NCI-H146 (cell line): ENCODE results near the gene UBE2D2.
"Not testable (repeated sequence)": the region's sequence is repeated elsewhere in the genome, so short reads cannot be mapped to it uniquely, and the experiment has no call there.

Experiments used
- DNase-seq: peaks from one replicate; lab custom pipeline; 2025; lab: John Stamatoyannopoulos, UW

UBE2D2 gene

DNA sequence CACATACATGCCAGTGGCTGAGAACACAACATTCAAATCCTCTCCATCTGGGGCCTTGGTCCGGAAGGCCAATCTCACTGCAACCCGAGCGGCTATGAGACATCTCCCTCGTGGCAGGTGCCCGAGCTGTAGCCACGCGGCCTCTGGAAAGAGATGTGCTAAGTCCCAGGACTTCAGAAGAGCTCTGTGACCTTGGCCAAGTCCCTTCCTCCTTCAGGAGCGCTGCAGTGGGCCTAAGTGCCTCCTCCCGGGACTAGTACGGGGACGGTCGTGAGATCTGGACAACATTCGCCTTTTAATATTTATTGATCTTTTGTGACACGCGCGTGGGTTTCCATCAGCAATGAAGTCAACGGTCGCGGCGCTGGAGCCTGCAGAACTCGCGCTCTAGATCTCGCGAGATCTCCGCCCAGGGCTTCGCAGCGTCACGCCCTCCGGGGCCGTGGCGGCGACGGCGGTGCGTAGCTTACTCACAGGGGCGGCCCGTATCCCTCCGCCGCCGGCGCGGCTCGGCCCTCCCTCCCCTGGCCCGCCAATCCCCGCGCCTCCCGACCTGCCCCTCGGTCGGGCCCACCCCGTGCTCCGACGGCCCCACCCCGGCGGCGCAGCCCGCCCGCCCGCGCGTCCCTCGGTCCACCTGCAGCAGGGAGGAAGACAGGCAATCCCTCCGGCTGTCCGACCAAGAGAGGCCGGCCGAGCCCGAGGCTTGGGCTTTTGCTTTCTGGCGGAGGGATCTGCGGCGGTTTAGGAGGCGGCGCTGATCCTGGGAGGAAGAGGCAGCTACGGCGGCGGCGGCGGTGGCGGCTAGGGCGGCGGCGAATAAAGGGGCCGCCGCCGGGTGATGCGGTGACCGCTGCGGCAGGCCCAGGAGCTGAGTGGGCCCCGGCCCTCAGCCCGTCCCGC, at the start of gene UBE2D2:
Gene UBE2D2, plus strand, starts transcription at position 588 of the 903 bp plus-strand sequence. CDS start 453 bp downstream, outside the sequence.
- DNase-seq = peak; percentile 94

DNA sequence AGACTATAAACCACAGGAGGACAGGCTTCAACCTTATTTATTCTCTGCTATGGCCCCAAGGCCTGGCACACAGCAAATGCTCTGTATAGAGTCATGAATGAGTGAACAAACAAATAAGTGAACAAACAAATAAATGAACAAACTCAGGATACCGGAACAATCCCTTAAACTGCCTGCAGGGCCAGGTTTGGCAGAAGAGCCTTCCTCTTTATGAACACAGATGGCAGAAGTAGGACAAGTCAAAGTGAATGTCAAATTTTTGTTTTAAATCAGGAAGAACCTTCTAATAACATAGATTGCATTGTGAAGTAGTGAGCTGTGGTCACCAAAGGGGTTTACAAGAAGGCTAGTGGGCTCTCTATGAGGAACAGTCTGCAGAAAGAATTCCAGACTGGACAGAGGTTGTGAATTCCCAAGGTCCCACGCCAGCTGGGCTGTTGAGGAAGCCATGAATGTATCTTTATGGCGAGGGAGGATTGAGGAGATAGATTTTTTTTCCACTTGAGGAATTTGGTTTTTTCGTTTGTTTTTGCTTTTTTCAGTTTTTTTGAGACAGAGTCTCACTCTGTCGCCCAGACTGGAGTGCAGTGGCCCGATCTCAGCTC, 48.3 kb upstream of the UBE2D2 start:
- DNase-seq = no peak

DNA sequence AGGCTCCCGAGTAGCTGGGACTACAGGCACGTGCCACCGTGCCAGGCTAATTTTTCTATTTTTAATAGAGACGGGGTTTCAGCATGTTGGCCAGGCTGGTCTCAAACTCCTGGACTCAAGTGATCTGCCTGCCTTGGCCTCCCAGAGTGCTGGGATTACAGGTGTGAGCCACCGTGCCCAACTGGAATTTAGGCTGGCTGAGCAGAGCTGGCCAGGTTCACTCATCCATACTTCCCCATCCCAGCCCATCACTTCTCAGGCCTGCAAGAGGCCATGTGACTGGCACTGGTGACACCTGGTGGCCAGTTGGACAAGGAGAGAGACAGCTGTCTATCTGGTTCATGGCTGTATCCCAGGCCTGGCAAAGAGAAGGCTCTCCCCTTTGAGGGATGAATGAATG, 47.7 kb upstream of the UBE2D2 start:
- peak; percentile 72 for DNase-seq

DNA sequence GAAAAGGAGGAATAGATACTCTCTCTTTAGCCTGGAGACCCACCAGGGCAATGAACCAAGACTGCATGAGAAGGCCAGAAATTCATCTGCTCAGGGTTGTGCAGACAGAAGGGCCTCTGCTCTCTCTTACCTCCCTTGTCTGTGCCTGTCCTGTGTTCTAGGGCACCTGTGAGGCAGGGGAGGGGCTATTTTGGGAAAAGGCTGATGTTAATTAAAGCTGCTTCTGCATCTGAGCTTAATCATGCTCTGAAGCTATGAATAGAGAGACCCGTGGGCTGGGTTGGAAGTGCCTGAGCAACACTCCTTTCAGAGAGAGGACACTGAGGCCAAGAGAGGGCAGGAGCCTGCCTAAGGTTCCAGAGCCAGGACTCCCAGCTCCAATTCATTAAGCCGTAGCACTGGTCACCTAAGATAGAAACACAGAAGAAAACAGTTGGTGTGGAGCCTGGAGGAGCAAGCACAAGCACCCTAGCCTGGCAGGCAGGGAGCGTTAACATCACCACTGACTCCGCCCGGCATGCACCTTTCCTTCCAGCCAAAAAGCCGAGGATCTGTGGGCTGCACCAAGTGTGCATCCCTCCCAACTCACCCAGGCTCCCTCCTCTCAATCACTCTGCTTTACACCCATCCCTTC, 47.2 kb upstream of the UBE2D2 start:
- no peak for DNase-seq

DNA sequence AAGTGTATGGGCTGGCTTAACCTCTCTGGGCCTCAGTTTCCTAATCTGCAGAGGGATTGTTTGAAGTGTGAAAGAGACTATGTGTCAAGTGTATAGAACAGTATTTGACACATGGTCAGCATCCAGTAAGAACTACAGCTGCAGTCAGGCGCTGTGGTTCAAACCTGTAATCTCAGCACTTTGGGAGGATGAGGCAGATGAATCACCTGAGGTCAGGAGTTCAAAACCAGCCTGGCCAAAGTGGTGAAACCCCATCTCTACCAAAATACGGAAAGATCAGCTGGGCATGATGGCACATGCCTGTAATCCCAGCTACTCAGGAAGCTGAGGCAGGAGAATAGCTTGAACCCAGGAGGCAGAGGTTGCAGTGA, 46.7 kb upstream of the UBE2D2 start:
- DNase-seq = no peak

DNA sequence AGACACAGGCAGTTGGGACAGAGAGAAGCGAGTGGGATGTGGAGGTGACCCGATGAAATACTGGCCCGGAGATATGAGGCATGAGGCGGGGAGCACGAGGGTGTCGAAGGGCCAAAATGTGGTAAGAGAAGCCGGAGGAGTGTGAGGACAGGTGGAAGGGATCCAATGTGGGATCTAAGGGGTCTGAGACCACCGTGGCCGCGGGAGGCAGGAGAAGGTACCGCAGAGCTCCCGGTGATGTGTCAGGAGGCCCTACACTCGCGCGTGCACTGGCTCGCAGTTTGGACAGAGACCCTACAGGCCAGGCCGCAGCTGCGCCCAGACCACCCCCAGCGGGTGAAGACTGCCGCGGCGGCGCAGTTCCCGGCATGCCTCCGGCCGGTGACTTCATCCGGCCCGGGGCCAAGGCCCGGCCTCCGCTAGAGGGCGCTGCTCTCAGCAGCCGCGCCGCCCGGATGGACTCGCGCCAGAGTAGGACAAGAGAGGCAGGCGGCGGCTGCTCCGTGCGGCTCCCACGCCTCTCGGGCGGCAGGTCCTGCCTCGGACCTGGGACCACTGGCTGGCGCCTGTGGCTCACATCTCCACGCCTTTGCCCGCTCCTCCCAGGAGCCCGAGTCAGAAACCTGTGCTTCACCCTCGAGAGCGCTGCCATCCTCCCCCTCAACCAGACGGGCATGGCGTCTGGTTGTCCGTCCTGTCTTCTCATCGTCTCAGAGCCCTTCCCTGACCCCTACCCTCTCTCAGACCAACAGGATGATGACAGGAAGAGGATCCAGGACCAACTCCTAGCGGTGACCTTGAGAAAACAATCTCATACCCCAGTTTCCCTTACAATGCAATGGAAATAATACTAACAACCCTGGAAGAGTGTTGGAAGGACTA, 43.2 kb upstream of the UBE2D2 start:
- DNase-seq = peak; percentile 72

DNA sequence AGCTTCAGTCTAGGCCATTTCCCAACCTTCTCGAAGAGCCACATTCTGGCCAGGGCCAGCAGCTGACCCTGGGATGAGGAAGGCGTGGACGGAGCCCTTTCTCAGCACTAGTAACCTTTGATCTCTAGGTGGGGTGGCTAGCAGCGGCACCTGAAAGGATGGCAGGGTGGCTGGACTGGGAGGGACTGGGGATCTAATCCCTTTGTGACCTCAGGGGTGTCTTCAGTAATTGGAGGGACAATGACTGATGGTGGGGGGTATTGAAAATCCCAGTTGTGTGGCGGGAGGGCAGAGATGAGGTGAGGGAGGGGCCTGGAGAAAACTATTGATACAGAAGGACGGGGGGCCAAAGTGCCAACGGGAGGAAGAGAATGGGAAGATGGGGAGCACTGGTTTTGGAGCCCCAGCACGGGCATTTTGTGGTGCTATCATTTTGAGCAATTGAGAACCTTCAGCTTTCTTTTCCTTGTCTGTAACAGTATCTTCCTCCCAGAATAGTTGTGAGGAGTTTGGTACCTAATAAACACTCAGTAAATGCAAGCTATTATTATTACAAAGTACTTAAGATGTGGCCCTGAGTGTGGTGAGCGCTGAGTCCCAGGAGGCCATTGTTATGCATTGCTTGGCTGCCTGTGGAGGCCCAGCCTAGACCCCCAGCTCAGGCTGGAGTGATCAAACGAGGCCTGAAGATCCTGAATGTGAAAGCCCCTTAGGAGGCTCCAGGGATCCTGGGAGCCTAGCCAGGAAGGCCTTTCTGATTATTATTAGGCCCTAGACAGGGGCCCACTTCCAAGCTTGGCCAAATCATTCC, 37.3 kb upstream of the UBE2D2 start:
- DNase-seq = no peak

DNA sequence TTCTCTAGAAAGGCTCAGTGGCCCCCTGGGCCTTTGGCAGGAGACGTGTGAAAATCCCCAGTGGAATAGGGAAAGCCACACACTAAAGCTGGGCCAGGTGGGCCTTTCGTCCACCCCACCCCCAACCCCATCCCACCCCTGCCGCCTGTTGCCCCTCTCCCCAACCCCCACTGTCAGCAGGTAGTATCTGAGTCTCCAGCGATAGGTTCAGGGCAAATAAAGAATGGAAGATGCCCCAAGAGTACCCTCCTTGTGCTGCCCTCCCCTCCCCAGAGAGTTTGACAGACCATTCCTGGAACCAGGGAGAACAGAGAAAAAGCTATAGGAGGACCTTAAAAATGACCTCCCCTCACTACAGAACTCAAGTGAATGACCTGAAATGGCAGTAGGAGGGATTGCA, 36.7 kb upstream of the UBE2D2 start:
- no peak for DNase-seq

DNA sequence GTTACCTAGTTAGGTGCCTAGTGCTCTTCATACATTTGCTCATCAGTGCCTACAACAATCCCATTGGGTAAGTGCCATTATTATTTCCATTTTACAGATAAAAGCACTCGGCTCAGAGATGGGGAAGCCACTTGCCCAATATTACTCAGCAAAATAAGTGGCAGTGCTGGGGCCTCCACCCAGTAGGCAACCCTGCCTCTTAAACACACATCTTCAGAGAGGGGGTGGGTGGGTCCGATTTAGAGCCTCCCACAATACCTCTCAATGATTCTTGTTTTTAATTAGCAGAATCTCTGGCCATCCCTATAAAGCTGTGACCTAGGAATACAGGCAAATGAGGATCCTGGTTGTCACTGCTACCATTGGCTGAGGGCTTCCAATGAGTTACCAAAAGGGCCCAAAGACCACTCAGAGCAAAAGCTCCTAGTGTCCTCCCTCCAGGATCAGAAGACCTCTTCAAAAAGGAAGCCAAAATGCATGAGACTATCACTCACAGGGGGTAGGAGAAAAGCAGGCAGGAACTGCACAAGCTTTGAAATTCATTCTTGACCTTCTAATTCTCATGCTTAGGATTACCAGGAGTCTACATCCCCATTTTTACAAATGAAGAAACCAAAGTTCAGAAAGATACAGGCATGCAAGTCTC, 36.1 kb upstream of the UBE2D2 start:
- no peak for DNase-seq

DNA sequence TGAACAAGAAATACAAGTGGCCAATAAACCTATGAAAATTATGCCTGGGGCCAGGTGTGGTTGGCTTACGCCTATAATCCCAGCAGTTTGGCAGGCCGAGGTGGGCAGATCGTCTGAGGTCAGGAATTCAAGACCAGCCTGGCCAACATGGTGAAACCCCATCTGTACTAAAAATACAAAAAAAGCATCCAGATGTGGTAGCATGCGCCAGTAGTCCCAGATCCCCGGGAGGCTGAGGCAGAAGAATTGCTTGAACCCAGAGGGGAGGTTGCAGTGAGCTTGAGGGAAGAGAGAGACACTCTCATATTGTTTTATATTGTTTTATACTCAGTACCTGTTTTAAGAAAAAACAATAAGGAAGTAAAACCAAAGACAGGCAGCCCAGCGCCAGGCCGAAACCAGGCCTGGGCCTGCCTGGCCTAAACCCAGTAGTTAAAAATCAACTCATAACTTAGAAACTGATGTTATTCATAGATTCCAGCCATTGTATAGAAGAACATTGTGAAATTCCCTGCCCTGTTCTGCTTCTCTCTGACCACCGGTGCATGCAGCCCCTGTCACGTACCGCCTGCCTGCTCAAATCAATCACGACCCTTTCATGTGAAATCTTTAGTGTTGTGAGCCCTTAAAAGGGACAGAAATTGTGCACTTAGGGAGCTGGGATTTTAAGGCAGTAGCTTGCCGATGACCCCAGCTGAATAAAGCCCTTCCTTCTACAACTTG, 35.4 kb upstream of the UBE2D2 start:
- not testable (repeated sequence) for DNase-seq

DNA sequence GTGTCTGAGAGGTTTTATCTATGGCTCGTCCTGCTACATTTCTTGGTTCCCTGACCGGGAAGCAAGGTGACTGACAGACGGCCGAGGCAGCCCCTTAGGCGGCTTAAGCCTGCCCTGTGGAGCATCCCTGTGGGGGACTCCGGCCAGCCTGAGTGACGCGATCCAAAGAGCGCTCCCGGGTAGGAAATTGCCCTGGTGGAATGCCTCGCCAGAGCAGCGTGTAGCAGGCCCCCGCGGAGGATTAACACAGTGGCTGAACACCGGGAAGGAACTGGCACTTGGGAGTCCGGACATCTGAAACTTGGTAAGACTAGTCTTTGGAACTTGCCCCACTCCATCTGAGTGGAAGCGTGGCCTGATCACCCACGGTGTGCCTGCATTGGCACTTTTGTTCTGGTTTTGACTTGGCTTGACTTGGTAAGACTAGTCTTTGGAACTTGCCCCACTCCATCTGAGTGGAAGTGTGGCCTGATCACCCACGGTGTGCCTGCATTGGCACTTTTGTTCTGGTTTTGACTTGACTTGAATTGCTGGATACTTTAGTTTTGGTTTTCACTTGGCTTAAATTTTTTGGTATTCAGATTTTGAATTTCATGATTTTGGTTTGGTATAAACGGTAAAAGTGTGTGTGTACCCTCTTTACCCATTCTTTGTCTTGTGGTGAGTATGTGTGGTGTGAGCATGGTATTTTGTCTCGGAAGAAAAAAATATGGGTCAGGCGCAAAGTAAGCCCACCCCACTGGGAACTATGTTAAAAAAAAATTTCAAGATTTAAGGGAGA, 34.6 kb upstream of the UBE2D2 start:
- DNase-seq = not testable (repeated sequence)

DNA sequence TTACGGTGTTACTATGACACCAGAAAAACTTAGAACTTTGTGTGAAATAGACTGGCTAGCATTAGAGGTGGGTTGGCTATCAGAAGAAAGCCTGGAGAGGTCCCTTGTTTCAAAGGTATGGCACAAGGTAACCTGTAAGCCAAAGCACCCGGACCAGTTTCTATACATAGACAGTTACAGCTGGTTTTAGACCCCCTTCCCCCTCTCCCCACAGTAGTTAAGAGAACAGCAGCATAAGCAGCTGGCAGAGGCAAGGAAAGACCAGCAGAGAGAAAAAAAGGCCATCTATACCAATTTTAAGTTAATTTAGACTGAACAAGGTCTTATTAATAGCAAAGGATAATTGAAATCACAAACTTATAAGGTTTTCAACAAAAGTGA, 34.1 kb upstream of the UBE2D2 start:
- not testable (repeated sequence) for DNase-seq

DNA sequence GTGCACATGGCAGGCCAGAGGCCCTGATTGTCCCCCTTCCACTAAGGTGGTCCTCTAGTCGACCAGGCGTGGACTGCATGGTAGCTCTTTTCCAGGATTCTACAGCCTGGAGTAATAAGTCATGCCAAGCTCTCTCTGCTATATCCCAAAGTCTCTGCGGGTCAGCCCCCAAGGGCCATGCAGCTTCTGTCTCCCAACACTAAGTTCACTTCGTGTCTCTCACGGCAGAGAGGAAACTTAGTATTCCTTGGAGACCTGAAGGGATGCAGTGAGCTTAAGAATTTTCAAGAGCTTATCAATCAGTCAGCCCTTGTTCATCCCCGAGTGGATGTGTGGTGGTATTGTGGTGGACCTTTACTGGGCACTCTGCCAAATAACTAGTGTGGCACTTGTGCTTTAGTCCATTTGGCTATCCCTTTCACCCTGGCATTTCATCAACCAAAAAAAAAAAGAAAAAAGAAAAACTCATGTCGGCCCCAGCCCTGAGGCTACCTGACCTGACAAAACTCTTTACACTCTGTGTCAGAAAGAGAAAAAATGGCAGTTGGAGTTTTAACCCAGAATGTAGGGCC, 33.2 kb upstream of the UBE2D2 start:
- not testable (repeated sequence) for DNase-seq

DNA sequence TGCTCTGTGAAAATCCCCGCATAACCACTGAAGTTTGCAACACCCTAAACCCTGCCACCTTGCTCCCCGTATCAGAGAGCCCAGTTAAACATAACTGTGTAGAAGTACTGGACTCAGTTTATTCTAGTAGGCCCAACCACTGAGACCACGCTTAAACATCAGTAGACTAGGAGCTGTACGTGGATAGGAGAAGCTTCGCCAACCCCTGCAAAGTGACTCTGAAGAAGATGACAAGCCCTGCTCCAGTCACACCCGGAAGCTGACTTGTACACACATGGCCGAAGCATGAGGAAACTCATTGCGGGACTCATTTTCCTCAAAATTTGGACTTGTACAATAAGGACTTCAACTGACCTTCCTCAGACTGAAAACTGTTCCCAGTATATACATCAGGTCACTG, 32.4 kb upstream of the UBE2D2 start:
- not testable (repeated sequence) for DNase-seq

DNA sequence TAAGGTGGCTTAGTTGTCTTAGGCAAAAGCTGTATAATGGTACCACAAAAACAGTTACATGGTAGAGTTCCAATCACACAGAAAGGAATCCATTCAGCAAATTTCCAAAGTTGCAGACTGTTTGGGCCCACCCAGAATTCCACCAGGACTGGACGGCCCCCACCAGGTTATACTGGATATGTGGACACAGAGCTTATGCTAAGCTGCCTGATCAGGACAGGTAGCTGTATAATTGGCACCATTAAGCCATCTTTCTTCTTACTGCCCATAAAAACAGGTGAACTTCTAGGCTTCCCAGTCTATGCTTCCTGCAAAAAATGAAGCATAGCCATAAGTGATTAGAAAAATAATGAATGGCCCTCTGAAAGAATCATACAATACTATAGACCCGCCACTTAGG, 31.1 kb upstream of the UBE2D2 start:
- not testable (repeated sequence) for DNase-seq

DNA sequence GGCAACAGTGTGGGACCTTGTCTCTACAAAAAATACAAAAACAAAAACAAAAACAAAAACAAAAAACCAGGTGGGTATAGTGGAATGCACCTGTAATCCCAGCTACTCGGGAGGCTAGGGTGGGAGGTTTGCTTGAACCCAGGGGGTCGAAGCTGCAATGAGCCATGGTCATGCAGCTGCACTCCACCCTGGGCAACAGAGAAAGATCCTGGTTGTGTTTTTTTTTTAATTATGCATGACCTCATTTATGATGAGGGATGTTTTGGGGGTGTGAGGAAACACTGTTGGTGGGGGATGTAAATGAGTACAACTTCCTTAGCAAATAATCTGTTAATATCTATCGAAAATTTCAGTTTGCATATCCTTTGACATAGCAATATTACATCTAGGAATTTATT, 29.4 kb upstream of the UBE2D2 start:
- DNase-seq = no peak

DNA sequence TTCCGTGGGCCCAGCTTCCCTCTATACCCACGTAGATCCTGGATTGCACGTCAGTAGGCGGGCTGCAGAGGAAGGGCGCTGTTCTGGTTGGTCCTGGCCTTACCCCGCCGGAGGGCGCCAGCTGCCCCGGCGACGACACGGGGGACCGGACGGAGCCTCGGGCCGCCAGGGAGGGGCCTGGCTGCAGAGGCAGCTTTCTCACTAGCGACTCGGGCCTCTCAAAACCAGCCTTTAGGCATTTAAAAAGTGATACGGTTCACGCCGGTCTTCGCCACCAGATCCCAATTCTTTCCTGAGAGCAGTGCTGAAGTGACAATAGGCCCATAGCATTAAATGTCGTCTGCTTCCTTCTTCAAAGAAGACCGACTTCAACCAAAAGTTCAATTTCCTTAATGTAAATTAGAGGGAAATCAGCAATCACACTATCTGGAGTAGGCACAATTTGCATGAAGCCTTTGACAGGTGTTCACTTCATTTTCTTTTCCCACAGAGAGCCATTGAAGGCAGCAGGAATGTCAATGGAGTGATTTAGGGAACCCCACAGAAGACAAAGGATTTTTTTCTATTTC, 17.6 kb upstream of the UBE2D2 start:
- DNase-seq = no peak

DNA sequence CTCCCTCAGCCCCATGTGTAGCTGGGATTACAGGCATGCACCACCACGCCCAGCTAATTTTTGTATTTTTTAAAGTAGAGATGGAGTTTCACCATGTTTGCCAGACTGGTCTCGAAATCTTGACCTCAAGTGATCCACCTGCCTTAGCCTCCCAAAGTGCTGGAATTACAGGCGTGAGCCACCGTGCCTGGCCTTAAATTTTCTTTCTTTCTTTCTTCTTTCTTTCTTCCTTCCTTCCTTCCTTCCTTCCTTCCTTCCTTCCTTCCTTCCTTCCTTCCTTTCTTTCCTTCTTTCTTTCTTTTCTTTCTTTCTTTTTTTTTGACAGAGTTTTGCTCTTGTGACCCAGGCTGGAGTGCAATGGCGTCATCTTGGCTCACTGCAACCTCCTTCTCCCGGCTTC, 14.5 kb upstream of the UBE2D2 start:
- not testable (repeated sequence) for DNase-seq
